Neural progenitor cell (in vitro differentiated cells): Measurements from ENCODE around the gene STK40.

Experiments
- CTCF ChIP-seq: fragments of 200-600 bp; sonication (generic); IDR thresholded peaks from 2 replicates; pipeline ENCODE4 v1.5.1; 2017; ENCODE audit warnings: antibody characterized with exemption, mild to moderate bottlenecking
- EZH2phosphoT487 ChIP-seq: fragments of 200-600 bp; sonication (generic); IDR thresholded peaks from 2 replicates; pipeline ENCODE4 v1.6.1; 2017; ENCODE audit warnings: antibody characterized with exemption

GRCh38 chr1:36382231-36382630 is 3.5 kb downstream of the STK40 start:
- TF ChIP-seq CTCF (no peak), EZH2phosphoT487 (no peak)
